Hematopoietic multipotent progenitor cell (in vitro differentiated cells): ENCODE results near the gene TMED6. TPM values are rescaled to one million over a fixed set of nuclear protein-coding genes. Genes with fewer than 3 reads are reported as not detected.
"Not testable (repeated sequence)": the region's sequence is repeated elsewhere in the genome, so short reads cannot be mapped to it uniquely, and the experiment has no call there.

Experiments used
- DNase-seq, 3 donors: peaks; one replicate each; pipeline ENCODE4 v3.0.0-alpha.2; 2011 to 2015; ENCODE audit warnings: low read depth in 2 of 3, low spot score in 2 of 3
- total RNA-seq: library from RNA; depleted of rRNA; stranded (reverse); fragments of >200 nt; gene quantifications from one replicate; pipeline ENCODE4 v1.2.3, GENCODE V29; 2012

Gene TMED6
- total RNA-seq, 1 donor: under 0.01 TPM

GRCh38 chr16:69307856-69308255 lies 43.7 kb downstream of the TMED6 start:
- no peak for DNase-seq

- DNase-seq: no peak
These were observed 44.5 kb downstream of the TMED6 start for GRCh38 chr16:69307091-69307490.

- no peak for DNase-seq
These were observed 45.6 kb downstream of the TMED6 start for GRCh38 chr16:69306031-69306430.

- no peak for DNase-seq
These were observed 49.3 kb downstream of the TMED6 start for GRCh38 chr16:69302301-69302700.

GRCh38 chr16:69301861-69302260 lies 49.7 kb downstream of the TMED6 start:
- DNase-seq: no peak

GRCh38 chr16:69301187-69301586 lies 50.4 kb downstream of the TMED6 start:
- DNase-seq: no peak

GRCh38 chr16:69298261-69298660 lies 53.3 kb downstream of the TMED6 start:
- no peak for DNase-seq

- DNase-seq: not testable (repeated sequence)
These were observed 54.8 kb downstream of the TMED6 start for GRCh38 chr16:69296771-69297170.

- no peak for DNase-seq
These were observed 57.5 kb downstream of the TMED6 start for GRCh38 chr16:69294051-69294450.

- DNase-seq: no peak
These were observed 58.2 kb downstream of the TMED6 start for GRCh38 chr16:69293401-69293800.

Other genes with a start within 250 kb of the TMED6 start
- gene HAS3, start 246.1 kb downstream of the TMED6 start, total RNA-seq: 0.81 TPM
- gene CHTF8, start 219.2 kb downstream of the TMED6 start, total RNA-seq: 92.6 TPM
- 21.5 TPM for gene UTP4, start 219.1 kb downstream of the TMED6 start, total RNA-seq
- 2.4 TPM for gene SNTB2, start 164.6 kb downstream of the TMED6 start, total RNA-seq
- 23.2 TPM for gene VPS4A, start 40.4 kb downstream of the TMED6 start, total RNA-seq
- 14.8 TPM for gene PDF, start 21.2 kb downstream of the TMED6 start, total RNA-seq
- 57.9 TPM for gene COG8, start 12.2 kb downstream of the TMED6 start, total RNA-seq
- 10.8 TPM for gene NIP7, start 12.0 kb downstream of the TMED6 start, total RNA-seq
- gene TERF2, start 34.2 kb upstream of the TMED6 start, total RNA-seq: 19.9 TPM
- 64.1 TPM for gene CYB5B, start 72.8 kb upstream of the TMED6 start, total RNA-seq
- 21.3 TPM for gene NFAT5, start 214.2 kb upstream of the TMED6 start, total RNA-seq